Stimulated activated CD8-positive, alpha-beta memory T cell treated with anti-CD3 and anti-CD28 coated beads, Interleukin-4, amount 100 ng/mL, for 48 hours (primary cell): ENCODE data around the gene CC2D1A.
"Not testable (repeated sequence)": the region's sequence is repeated elsewhere in the genome, so short reads cannot be mapped to it uniquely, and the experiment has no call there.

Experiments used
- DNase-seq: peaks from one replicate; pipeline ENCODE4 v3.0.0-alpha.2; 2020

Gene CC2D1A

GRCh38 chr19:13913352-13913751 is 7.4 kb downstream of the CC2D1A start:
- no peak for DNase-seq

DNA sequence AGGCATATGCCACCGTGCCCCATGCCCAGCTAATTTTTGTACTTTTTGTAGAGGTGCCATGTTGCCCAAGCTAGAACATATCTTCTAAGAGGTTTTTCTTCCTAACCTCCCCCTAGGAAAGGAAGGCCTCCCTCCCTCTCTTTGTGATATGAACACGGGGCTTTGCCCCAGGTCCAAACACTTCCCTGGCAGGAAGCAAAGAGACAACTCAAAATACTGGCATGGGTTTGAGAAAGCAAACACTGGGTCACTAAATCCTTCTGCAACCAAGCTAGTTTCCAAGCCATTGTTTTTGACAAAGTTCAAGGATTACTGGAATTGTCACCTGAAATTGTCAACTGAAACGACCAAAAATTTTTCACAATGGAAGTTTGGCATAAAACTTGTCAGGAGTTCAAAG is 8.8 kb downstream of the CC2D1A start:
- DNase-seq, result no peak

GRCh38 chr19:13917888-13918406 is 11.9 kb downstream of the CC2D1A start:
- no peak for DNase-seq

GRCh38 chr19:13918726-13919411 is 12.9 kb downstream of the CC2D1A start:
- DNase-seq, result no peak

DNA sequence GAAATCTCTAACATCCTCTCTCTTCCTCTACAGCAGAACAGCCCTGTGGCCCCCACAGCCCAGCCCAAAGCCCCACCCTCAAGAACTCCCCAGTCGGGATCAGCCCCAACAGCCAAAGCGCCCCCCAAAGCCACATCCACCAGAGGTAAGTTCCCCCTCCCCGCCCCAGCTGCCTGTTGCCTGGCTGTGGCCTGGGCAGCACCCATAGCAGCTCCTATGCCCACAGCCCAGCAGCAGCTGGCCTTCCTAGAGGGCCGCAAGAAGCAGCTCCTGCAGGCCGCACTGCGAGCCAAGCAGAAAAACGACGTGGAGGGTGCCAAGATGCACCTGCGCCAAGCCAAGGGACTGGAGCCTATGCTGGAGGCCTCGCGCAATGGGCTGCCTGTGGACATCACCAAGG is 14.5 kb downstream of the CC2D1A start:
- no peak for DNase-seq

GRCh38 chr19:13920940-13921747 is 15.1 kb downstream of the CC2D1A start:
- peak; percentile 48 for DNase-seq

DNA sequence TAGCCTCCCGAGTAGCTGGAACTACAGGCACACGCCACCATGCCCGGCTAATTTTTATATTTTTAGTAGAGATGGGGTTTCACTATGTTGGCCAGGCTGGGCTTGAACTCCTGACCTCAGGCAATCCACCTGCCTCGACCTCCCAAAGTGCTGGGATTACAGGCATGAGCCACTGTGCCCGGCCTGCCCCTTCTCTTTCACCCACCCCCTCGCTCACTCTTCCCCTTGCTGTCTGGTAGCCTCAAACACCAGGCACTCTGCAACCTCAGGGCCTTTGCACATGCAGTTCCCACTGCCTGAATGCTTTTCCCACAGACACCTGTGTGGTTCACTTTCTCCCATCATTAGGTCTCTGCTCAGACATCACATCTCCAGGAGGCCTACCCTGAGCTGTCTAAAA is 16.1 kb downstream of the CC2D1A start:
- not testable (repeated sequence) for DNase-seq

DNA sequence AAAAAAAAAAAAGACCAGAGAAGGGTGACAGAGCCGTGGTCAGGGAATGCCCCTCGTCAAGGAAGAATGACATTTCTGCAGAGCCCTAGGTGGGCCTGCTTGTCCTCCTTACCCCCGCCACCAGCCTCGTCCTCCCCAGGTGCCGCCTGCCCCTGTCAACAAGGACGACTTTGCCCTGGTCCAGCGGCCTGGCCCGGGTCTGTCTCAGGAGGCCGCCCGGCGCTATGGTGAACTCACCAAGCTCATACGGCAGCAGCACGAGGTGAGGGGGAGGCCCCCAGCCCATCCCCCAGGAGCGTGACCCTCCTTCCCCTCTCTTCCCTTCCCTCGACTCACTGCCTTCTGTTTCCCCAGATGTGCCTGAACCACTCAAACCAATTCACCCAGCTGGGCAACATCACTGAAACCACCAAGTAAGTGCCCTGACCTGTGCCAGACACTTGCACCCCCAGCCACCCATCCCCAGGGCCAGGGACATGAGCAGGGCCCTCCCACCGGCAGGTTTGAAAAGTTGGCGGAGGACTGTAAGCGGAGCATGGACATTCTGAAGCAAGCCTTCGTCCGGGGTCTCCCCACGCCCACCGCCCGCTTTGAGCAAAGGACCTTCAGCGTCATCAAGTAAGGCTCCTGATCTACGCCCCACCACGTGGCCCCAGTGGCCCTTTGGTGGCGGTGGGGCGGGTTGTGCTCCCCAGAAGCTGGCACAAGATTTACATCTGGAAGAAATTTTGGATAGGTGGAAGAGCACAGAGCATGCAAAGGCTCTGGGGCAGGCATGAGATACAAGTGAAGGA is 17.4 kb downstream of the CC2D1A start:
- no peak for DNase-seq

DNA sequence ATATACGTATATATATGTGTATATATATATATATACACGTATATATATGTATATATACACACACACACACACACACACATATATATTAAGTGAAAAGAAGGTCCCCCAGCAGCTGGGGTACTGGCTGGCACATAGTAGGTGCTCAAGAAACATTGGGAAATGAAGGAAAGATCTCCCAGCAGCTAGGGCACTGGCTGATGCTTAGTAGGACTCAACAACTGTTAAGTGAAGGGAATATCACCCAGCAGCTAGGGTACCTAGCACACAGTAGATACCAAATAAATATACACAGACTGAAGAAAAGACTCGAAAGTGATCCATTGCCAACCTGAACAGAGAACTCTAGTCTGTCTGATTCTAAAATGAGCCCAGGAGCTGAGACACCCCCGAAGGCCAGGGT is 20.0 kb downstream of the CC2D1A start:
- DNase-seq, result no peak

GRCh38 chr19:13926715-13927114 is 20.7 kb downstream of the CC2D1A start:
- DNase-seq, result no peak

- DNase-seq, result no peak
Measured at GRCh38 chr19:13929340-13929739, 23.3 kb downstream of the CC2D1A start.

DNA sequence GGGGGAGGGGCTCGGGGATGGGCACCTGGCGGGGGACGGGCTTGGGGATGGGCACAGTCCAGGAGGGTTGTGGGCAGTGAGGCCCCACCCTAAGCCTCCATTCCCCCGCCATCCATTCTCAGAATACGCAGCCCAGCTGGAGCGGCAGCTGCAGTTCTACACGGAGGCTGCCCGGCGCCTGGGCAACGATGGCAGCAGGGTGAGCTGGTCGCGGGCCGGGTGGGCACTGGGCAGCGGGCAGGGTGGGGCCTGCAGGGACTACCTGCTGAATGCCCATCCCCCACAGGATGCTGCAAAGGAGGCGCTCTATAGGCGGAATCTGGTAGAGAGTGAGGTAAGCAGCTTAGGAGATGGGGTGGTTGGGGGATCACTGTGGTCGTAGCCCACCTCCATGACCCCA is 24.0 kb downstream of the CC2D1A start:
- no peak for DNase-seq

DNA sequence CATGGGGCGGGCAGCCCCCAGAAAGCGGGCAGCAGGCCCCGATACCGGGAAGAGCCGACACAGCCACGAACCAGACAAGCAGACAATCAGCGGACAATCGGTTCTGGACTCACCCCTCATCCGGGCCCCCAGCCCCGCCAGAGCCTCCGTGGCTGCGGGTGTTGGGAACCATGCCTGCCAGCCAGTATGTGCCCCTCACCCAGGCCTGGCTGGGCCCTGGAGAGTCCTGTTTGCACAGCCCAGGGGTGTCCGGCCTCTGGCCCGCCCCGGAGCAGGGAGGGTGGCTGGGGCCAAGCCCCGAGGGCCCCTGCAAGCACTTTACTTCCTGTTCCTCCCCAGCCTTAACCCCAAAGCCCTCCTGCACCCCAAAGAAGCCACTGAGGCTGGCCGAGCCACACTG is 24.4 kb downstream of the CC2D1A start:
- DNase-seq, result no peak

DNA sequence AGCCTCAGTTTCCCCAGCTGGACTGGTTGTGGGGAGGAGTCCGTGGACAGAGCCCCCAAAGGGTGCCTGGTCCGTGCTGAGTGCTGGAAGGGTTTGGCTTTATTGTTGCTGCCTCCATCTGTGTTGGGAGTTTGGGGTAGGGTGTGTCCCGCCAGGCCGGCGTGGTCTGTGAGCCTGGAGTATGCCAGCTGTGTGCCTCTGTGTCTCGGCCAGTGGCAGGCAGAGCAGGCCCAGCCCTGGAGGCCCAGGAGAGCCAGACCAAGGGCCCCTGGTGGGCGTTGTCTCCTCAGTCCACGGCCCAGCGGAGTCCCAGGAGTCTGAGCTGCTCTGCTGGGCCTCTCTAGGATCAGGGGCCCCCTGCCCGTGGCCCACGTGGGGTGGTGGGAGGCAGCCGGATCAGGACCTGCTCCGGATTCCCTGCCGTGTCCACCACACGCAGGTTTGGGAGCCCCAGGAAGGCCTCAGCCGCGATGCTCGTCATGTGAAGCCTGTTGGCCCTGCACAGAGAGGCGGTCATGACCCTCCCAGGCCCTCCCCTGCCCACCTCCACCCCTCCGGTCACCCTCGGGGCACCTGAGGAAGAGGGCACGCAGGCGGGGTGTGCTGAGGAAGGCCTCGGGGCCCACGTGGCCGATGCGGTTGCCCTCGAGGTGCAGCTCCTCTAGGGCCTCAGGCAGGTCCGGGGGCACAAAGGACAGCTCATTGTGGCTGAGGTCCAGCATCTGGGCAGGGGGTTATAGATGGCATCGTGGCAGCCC is 25.6 kb downstream of the CC2D1A start:
- no peak for DNase-seq

DNA sequence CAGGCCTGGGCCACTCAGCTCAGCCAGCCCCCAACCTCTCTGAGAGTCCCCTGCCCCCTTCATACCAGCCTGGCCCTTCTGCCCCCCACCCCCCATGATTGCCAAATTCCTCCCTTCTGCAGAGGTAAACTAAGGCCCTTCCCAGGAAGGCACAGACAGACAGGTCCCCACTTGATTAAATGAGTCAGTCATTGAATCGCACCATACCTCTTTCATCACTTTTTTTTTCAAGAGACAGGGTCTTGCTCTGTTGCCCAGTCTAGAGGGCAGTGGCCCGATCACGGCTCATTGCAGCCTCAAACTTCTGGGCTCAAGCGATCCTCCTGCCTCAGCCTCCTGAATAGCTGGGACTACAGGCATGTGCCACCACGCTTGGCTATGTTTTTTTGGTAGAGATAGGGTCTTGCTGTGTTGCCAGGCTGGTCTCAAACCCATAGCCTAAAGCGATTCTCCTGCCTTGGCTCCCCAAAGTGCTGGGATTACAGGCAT is 26.2 kb downstream of the CC2D1A start:
- DNase-seq, result no peak

- no peak for DNase-seq
Measured at GRCh38 chr19:13932911-13933393, 27.0 kb downstream of the CC2D1A start.

DNA sequence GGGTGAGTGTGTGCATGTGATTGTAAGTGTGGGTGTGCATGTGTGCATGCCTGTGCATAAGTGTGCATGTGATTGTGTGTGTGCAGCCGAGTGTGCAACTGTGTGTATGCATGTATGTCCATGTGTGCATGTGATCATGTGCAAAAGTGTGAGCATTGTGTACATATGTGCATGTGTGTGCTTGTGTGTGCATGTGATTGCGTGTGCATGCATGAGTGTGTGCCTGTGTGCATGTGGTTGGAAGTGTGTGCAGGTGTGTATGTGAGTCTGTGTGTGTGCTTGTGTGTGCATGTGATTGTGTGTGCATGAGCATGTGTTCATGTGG is 28.7 kb downstream of the CC2D1A start:
- DNase-seq, result no peak

DNA sequence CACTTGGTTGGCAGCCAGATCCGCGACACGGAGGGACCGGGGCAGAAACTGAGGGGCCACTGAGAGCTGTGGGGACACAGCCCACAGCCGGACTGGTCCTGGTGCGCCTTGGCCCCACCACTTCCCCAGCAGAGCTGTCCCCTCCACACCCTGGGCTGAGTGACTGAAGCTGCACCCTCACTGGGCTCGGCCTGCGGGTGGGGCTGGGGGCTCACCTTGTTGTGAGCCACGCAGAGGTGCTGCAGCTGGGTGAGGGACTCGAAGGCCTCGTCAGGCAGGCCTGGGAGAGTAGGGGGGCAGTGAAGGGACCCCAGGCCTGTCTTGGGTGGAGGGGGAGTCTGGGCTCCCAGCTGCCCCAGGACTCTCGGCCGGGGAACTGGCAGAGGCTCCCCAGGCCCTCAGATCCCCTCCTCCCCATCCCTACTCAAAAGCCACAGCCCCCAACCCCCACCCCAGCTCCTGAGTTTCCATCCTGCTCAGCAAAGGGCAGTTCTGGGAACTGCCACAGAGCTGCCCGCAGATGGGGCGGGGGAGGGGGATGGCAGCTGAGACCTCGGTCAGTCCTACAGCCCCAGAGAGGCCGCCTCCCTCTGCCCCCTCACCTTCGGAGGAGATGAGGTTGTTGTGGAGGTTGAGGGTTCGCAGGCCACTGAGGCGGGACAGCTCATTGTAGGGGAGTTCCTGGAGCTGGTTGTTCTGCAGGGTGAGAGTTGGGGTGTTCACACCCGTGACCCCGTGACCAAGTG is 29.9 kb downstream of the CC2D1A start:
- DNase-seq, result no peak

GRCh38 chr19:13937479-13938300 is 31.7 kb downstream of the CC2D1A start:
- no peak for DNase-seq

- no peak for DNase-seq
Measured at GRCh38 chr19:13938301-13939064, 32.5 kb downstream of the CC2D1A start, which contains the start of gene PODNL1. PODNL1 (minus strand) TSS chr19:13938417; CDS start chr19:13938181, 236 bp downstream.
